ENCODE measurements around the gene DCUN1D2. TPM values are rescaled to one million over a fixed set of nuclear protein-coding genes. Genes with fewer than 3 reads are reported as not detected.

DCUN1D2 gene
- total RNA-seq, 1 donor from 2014 or later: 26.2 TPM

DNA sequence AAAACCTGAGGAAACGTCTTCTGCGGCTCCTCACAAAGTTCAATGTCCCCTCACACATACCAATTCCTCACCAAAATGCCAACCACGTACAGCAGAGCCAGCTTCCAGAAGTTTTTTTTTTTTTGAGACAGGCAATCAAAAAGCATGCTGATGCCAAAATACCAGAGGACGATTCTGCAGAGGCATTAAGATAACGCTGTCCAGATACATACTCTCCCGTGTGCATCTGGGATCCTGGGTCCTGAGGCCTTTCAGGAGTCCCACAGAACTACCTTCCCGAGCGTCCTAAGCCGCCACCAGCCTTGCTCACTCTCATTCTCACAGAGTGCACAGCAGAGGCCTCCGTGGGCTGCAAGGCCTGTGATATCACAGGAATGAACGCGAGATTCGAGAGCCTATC is 5.0 kb downstream of the DCUN1D2 start:
- ChIA-PET POLR2A (no interaction called here), CTCF (no interaction called here)
- ATAC-seq (ENCODE audit: low read depth) (no peak), DNase-seq (no peak)
- peaks cover 8% of the 10 kb centered on the region for H3K36me3 Mint-ChIP-seq (ENCODE audit: low read depth)
- no peaks in the 10 kb centered on the region for H3K9me3 Mint-ChIP-seq
- H3K4me1 Mint-ChIP-seq: peaks cover 27% of the 10 kb centered on the region
- no peak overlapping the region for H3K4me3 Mint-ChIP-seq
- TF ChIP-seq, protein P1, sequence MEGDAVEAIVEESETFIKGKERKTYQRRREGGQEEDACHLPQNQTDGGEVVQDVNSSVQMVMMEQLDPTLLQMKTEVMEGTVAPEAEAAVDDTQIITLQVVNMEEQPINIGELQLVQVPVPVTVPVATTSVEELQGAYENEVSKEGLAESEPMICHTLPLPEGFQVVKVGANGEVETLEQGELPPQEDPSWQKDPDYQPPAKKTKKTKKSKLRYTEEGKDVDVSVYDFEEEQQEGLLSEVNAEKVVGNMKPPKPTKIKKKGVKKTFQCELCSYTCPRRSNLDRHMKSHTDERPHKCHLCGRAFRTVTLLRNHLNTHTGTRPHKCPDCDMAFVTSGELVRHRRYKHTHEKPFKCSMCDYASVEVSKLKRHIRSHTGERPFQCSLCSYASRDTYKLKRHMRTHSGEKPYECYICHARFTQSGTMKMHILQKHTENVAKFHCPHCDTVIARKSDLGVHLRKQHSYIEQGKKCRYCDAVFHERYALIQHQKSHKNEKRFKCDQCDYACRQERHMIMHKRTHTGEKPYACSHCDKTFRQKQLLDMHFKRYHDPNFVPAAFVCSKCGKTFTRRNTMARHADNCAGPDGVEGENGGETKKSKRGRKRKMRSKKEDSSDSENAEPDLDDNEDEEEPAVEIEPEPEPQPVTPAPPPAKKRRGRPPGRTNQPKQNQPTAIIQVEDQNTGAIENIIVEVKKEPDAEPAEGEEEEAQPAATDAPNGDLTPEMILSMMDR (IDR thresholded peaks at IDR 0.05): no peak
- intact Hi-C loops (cut with micrococcal nuclease): no loop called here
- no peaks in the 10 kb centered on the region for H3K27me3 Mint-ChIP-seq
- H3K27ac Mint-ChIP-seq: no peak overlapping the region

DNA sequence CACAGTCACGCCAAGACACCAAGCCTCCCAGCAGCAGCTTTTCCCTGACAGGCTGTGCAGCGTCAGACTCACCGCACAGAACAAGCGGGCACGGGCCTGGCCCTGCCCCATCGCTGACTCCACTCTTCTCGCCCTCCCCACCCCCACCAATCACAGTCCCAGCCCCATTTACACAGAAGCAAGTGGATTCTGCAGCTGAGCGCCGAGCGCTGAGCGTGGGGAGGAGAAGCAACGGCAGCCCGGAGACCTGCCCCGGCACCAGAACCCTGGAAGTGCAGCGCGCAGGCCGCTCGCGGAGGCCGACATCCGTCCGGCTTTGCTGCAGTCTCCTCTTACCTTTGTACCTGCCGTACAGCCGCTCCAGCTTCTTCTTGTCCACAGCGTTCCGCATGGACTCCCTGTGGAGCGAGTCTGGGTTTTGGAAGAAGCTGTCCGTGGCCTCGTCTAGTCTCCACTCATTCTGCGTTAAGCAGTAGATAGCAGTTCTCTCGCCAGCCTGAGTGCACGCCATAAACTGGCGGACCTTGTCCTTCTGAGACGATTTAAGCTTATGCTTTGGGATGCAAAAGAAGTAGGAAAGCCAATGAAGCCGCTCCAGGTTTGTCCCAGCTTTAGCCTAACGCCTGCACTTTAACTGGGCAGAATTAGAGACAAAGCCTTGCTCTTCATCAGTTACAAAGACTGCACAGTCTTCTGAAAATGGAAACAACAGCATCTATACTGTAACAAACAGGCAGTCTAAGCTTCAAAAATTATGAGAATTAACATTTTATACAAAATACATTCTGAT is 6.8 kb downstream of the DCUN1D2 start:
- CTCF ChIA-PET: no interaction called here
- Mint-ChIP-seq H3K9me3 (no peaks in the 10 kb centered on the region), H3K4me3 (no peak overlapping the region), H3K27me3 (no peaks in the 10 kb centered on the region), H3K4me1 (peaks cover 13% of the 10 kb centered on the region), H3K27ac (no peak overlapping the region), H3K36me3 (ENCODE audit: low read depth) (peaks cover 21% of the 10 kb centered on the region)
- POLR2A ChIA-PET: no interaction called here
- ATAC-seq (ENCODE audit: low read depth) (no peak), DNase-seq (no peak)
- intact Hi-C loops (cut with micrococcal nuclease): no loop called here
- TF ChIP-seq, protein P1 (IDR thresholded peaks at IDR 0.05): no peak

DNA sequence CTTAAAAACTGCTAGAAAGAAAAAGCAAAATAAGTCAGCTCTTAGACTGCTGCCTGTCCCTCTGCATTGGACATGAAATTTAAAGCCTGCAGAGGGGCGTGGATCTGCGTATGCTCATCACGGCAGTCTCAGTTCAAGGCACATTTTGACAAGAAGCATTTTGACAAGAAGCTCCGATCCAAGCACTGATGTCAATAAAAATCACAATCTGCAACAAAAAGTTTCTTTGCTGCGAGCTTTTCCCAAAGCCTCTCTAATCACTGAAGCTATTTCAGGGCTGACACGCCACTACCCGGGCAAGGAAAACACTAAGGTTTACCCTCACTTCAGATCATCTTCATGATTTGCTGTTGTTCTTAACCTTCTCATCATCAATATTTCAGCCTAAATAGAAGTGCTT is 7.4 kb downstream of the DCUN1D2 start:
- POLR2A ChIA-PET: no interaction called here
- no peak for ATAC-seq (ENCODE audit: low read depth)
- H3K36me3 Mint-ChIP-seq (ENCODE audit: low read depth): peaks cover 26% of the 10 kb centered on the region
- intact Hi-C loops (cut with micrococcal nuclease): no loop called here
- CTCF ChIA-PET: no interaction called here
- H3K9me3 Mint-ChIP-seq: no peaks in the 10 kb centered on the region
- H3K27ac Mint-ChIP-seq: no peak overlapping the region
- no peak for DNase-seq
- H3K4me1 Mint-ChIP-seq: peaks cover 7% of the 10 kb centered on the region
- H3K4me3 Mint-ChIP-seq: no peak overlapping the region
- H3K27me3 Mint-ChIP-seq: no peaks in the 10 kb centered on the region
- TF ChIP-seq, protein P1 (IDR thresholded peaks at IDR 0.05): no peak

DNA sequence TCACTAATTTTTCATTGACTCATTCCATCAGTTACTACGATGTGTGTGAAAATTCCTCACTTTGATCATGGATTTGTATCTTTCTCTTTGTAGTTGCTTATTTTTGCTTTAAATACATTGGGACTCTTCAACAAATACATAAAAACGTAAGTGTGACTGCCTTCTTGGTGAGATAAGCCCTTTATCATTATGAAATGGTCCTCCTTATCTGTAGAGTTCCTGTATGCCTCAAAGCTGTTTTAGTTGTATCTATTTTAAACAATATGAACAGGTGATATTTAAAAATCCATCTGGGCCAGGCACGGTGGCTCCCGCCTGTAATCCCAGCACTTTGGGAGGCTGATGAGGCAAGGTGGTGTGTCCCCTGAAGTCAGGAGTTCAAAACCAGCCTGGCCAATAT is 11.3 kb downstream of the DCUN1D2 start:
- Mint-ChIP-seq H3K36me3 (ENCODE audit: low read depth) (peaks cover 61% of the 10 kb centered on the region), H3K27me3 (no peaks in the 10 kb centered on the region), H3K4me1 (no peaks in the 10 kb centered on the region), H3K27ac (no peak overlapping the region), H3K4me3 (no peak overlapping the region), H3K9me3 (peaks cover 3% of the 10 kb centered on the region)
- ATAC-seq (ENCODE audit: low read depth) (no peak), DNase-seq (no peak)
- POLR2A ChIA-PET: no interaction called here
- intact Hi-C loops (cut with micrococcal nuclease): no loop called here
- TF ChIP-seq, protein P1 (IDR thresholded peaks at IDR 0.05): no peak
- CTCF ChIA-PET: no interaction called here

DNA sequence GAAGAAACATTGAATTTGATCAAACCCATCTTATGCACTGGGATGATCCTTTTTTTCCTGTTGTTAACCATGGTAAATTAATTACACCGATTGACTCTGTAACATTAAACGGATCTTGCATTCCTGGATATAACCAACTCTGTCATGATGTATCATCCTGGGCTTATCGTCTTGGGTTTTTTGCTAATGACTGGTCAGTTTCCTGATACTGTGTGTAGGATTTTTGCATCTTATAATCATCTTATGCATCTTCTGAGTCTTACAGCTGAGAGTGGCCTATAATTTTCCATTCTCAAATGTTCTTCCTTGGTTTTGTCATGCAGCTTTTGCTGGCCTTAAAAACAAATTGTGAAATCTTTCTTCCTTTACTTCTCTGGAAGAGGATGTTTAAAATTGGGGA is 12.8 kb downstream of the DCUN1D2 start:
- Mint-ChIP-seq H3K4me1 (no peaks in the 10 kb centered on the region), H3K4me3 (no peak overlapping the region), H3K27me3 (no peaks in the 10 kb centered on the region), H3K36me3 (ENCODE audit: low read depth) (peaks cover 62% of the 10 kb centered on the region), H3K27ac (no peak overlapping the region), H3K9me3 (peaks cover 3% of the 10 kb centered on the region)
- TF ChIP-seq, protein P1 (IDR thresholded peaks at IDR 0.05): no peak
- POLR2A ChIA-PET: no interaction called here
- no peak for DNase-seq
- intact Hi-C loops (cut with micrococcal nuclease): no loop called here
- ATAC-seq (ENCODE audit: low read depth): no peak
- CTCF ChIA-PET: no interaction called here
